Astrocyte of the spinal cord (primary cell): ENCODE data around the gene ATP9B.

Experiments
- DNase-seq: peaks from one replicate; pipeline ENCODE4 v3.0.0; 2011; ENCODE audit warnings: low read depth, low spot score
- H3K4me3 ChIP-seq: 2 replicates; pipeline ENCODE4 v1.5.1; 2011; ENCODE audit warnings: low read depth, mild to moderate bottlenecking, low read length, moderate library complexity
- in situ Hi-C: cut with HindIII; loops from 2 replicates; pipeline ENCODE4 v1.10.0; 2017; ENCODE audit warnings: low sequenced_read_pairs
- TF ChIP-seq, protein P1 (sequence below): IDR thresholded peaks from 2 replicates; pipeline ENCODE4 v1.5.1; 2012; ENCODE audit warnings: low read depth, mild to moderate bottlenecking, low read length, inconsistent platforms

The ATP9B gene

DNA sequence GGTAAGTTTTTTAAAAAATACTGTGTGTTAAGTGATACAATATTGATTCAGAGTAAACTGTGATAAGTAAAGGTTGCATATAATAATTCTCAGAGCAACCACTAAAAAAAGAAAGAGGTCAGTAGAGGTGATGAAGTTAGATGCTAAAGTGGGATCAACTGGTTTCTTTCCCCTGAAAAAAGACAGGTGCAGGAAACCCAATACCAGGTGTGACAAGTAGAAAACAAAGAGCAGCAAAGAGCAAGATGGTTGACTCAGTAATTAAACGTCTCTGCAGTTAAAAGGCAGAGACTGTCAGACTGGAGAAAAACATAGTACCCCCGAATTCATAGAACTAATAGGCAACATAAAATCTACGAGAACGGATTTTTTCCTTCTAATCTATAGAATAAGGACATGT is 128.3 kb downstream of the ATP9B start:
- in situ Hi-C loops = no loop called here
- DNase-seq = no peak
- no peak overlapping the region for H3K4me3 ChIP-seq
- TF ChIP-seq, protein P1, sequence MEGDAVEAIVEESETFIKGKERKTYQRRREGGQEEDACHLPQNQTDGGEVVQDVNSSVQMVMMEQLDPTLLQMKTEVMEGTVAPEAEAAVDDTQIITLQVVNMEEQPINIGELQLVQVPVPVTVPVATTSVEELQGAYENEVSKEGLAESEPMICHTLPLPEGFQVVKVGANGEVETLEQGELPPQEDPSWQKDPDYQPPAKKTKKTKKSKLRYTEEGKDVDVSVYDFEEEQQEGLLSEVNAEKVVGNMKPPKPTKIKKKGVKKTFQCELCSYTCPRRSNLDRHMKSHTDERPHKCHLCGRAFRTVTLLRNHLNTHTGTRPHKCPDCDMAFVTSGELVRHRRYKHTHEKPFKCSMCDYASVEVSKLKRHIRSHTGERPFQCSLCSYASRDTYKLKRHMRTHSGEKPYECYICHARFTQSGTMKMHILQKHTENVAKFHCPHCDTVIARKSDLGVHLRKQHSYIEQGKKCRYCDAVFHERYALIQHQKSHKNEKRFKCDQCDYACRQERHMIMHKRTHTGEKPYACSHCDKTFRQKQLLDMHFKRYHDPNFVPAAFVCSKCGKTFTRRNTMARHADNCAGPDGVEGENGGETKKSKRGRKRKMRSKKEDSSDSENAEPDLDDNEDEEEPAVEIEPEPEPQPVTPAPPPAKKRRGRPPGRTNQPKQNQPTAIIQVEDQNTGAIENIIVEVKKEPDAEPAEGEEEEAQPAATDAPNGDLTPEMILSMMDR = no peak

DNA sequence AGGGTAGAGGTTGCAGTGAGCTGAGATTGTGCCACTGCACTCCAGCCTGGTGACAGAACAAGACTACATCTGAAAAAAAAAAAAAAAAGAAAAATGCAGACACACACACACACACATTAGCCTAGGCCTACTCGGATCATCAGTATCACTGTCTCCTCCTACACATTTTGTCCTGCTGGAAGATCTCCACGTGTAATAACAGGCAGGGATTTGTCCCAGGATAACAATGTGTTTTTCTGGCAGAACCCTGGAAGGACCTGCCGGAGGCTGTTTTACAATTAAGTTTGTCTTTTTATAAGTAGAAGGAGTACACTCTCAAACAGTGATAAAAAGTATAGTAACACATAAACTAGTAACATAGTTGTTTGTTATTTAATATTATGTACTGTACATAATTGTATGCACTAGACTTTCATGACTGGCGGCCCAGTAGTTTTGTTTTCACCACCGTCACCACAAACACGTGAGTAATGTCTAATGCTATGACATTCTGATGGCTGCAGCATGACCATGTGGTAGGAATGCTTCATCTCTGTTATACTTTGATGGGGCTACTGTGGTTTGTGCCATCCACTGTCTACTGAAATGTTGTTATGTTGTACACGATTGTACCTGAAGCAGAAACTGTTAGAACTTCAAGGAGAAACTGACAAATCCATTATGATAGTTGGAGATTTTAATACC is 130.6 kb downstream of the ATP9B start:
- no peak overlapping the region for H3K4me3 ChIP-seq
- in situ Hi-C loops = no loop called here
- TF ChIP-seq, protein P1 = no peak
- peak; percentile 10 for DNase-seq

DNA sequence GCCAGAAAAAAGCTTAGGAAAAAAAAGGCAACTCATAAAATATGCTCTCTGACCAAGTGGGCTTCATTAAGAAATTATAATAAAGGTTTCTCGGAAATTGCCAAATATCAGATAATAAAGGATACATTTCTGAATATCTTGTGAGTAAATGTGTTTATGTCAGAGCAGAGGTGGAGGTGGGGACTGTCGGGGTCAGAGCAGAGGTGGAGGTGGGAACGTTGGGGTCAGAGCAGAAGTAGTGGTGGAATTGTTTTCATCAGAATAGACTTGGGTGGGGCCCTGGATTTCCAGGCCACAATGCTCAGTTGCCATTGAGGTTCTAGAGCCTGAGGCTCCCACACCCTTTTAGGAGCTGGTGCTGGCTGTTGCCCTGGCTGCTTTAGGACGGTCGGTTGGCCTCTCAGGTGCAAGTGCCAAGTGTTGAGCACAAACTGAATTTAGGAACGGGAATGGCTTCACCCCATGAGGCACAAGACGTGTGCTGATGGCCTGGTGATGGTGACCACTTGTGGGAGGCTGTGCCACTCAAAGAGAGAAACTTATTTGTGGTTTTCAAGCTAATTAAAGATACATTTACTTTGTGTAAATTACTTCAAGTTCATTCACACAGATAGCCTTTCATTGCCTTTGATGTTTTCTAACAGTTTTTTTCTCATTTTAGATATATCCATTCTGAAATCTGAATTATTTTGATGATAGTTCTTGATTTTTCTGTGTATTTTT is 131.5 kb downstream of the ATP9B start:
- H3K4me3 ChIP-seq = no peak overlapping the region
- in situ Hi-C loops = no loop called here
- DNase-seq = no peak
- TF ChIP-seq, protein P1 = no peak

DNA sequence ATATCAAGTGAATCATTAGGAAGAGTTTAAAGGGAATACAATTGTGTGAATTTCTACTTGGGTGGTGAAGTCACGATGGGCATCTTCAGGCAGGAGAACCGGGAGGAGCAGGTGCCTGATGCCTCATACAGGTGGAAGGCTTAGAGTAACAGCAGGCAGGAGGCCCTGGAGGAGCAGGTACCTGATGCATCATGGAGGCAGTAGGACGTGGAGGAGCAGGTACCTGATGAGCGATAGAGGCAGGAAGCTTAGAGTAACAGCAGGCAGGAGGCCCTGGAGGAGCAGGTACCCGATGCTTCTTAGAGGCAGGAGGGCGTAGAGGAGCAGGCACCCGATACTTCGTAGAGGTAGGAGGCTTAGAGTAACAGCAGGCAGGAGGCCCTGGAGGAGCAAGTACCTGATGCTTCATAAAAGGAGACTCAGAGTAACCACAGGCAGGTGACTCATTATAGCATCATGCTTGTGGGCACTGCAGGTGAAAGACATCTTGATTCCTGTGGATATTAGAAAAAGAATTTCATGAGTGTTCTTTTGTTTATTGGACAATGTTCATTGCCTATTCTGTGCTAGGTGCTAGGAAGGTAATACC is 133.9 kb downstream of the ATP9B start:
- TF ChIP-seq, protein P1 = no peak
- H3K4me3 ChIP-seq = no peak overlapping the region
- in situ Hi-C loops = no loop called here
- peak; percentile 39 for DNase-seq

DNA sequence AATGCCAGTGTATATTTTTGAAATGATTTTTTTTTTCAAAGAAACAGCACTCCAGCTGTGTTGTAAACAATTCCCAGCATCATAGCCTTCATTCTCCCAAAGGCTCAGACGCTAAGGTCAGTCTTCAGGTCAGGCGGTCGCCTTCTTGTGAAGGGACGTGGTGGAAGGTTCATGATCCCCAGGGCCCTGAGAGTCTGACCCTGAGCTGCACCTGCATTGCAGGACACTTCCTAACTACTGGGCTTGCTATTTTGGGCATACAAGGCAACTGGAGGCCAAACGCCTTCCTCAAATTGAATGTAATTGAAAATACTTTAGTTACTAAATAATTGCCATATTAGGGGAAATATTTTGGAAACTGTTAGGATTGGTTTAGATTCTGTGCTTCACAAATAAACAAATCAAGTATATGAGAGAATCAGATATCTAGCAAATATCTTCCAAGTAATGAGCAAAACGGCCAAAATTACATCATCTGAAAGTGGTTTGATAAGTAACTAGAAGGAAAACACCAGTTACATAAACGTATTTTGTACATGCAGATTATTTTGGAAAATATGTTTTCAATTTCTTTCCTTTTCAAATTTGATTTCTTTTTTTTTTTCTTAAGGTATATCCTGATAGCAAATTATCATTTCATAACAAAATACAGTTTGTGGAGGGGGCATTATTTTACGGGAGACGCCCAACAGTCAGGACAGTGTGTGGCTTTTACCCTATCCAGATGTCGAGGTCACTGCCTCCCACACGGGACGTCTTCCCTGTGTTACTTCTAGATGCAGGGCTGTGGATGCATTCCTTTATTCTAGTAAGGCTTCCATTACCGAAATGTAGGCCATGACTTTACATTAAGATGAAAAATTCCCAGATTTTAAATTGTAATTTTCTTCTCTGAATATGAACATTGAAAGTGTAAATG is 136.0 kb downstream of the ATP9B start:
- in situ Hi-C loops = no loop called here
- TF ChIP-seq, protein P1 = no peak
- H3K4me3 ChIP-seq = no peak overlapping the region
- no peak for DNase-seq

DNA sequence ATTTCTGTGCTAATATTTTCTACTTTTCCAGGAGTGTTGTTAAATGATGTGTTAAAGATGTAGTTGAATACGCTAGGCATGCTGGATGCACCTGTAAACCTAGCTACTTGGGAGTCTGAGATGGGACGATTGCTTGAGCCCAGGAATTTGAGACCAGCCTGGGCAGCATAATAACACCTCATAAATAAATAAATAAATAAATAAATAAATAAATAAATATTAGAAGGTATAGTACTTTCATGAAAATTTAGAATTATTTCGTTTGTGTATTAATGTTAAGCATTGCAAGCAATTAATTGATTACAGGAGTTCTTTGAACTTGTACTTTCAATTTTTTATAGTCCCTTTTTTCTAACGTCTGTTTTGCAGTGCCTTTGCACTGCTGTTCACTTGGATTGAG is 137.2 kb downstream of the ATP9B start:
- no peak overlapping the region for H3K4me3 ChIP-seq
- TF ChIP-seq, protein P1 = no peak
- DNase-seq = no peak
- in situ Hi-C loops = no loop called here
